ENCODE results near the gene ZNF625.

Gene ZNF625

GRCh38 chr19:12156223-12157058 lies at the start of gene ZNF625:
Gene ZNF625, minus strand, starts transcription at chr19:12156734. Its CDS starts 176 bp downstream, at chr19:12156558.
- DNase-seq: peak; percentile 6 to 95 (median 84)

- DNase-seq: no peak
Measured at GRCh38 chr19:12205296-12205695, 48.8 kb upstream of the ZNF625 start.

- no peak for DNase-seq
Measured at GRCh38 chr19:12202250-12202649, 45.7 kb upstream of the ZNF625 start.

GRCh38 chr19:12199757-12200419 lies 43.4 kb upstream of the ZNF625 start:
- DNase-seq: no peak

GRCh38 chr19:12198136-12198535 lies 41.6 kb upstream of the ZNF625 start:
- no peak for DNase-seq

- DNase-seq: peak; percentile 34 to 95 (median 84)
Measured at GRCh38 chr19:12194827-12195731, 38.5 kb upstream of the ZNF625 start.

- DNase-seq: no peak
Measured at GRCh38 chr19:12187625-12188024, 31.1 kb upstream of the ZNF625 start.

GRCh38 chr19:12180377-12180776 lies 23.8 kb upstream of the ZNF625 start:
- DNase-seq: no peak

- no peak for DNase-seq
Measured at GRCh38 chr19:12166626-12167025, 10.1 kb upstream of the ZNF625 start.

- DNase-seq: no peak
Measured at GRCh38 chr19:12163826-12164225, 7.3 kb upstream of the ZNF625 start.

GRCh38 chr19:12162882-12163806 lies 6.6 kb upstream of the ZNF625 start, which contains the start of gene ZNF136:
Gene ZNF136, plus strand, starts transcription at chr19:12163096. Its CDS starts 108 bp downstream, at chr19:12163204.
- DNase-seq: peak; percentile 33 to 95 (median 86)

GRCh38 chr19:12162513-12162881 lies 6.0 kb upstream of the ZNF625 start:
- DNase-seq: no peak

GRCh38 chr19:12159773-12160414 lies 3.4 kb upstream of the ZNF625 start:
- DNase-seq: peak in 1 of 58 donors; percentile 0

GRCh38 chr19:12155324-12155860 lies 1.1 kb downstream of the ZNF625 start:
- no peak for DNase-seq

- DNase-seq: no peak
Measured at GRCh38 chr19:12145348-12145747, 11.2 kb downstream of the ZNF625 start.

- DNase-seq: no peak
Measured at GRCh38 chr19:12141405-12141736, 15.2 kb downstream of the ZNF625 start.

- peak; percentile 3 to 90 (median 72) for DNase-seq
Measured at GRCh38 chr19:12140545-12141404, 15.8 kb downstream of the ZNF625 start.

GRCh38 chr19:12139885-12140544 lies 16.5 kb downstream of the ZNF625 start, which contains the start of gene ZNF20:
Gene ZNF20, minus strand, starts transcription at chr19:12140350. Its CDS starts 168 bp downstream, at chr19:12140182.
- DNase-seq: peak; percentile 34 to 96 (median 90)
